ENCODE data around the gene CEND1. TPM values are rescaled to one million over a fixed set of nuclear protein-coding genes. Genes with fewer than 3 reads are reported as not detected.

Gene CEND1
- total RNA-seq, 1 donor from 2014 or later, result 0.20 TPM

- no peak for DNase-seq (ENCODE audit: low spot score)
- Mint-ChIP-seq H3K9me3 (ENCODE audit: low read depth) (no peaks in the 10 kb centered on the region), H3K4me3 (ENCODE audit: unreplicated experiment) (no peak overlapping the region), H3K4me1 (ENCODE audit: low read depth) (peaks cover 15% of the 10 kb centered on the region), H3K27me3 (ENCODE audit: low read depth) (no peaks in the 10 kb centered on the region), H3K36me3 (ENCODE audit: low read depth) (no peaks in the 10 kb centered on the region), H3K27ac (ENCODE audit: unreplicated experiment) (no peak overlapping the region)
- TF ChIP-seq CTCF (IDR thresholded peaks at IDR 0.05), result no peak
Observed at GRCh38 chr11:794766-795633, 5.1 kb upstream of the CEND1 start.

- Mint-ChIP-seq H3K36me3 (ENCODE audit: low read depth) (no peaks in the 10 kb centered on the region), H3K27ac (ENCODE audit: unreplicated experiment) (no peak overlapping the region), H3K27me3 (ENCODE audit: low read depth) (no peaks in the 10 kb centered on the region), H3K4me1 (ENCODE audit: low read depth) (peaks cover 15% of the 10 kb centered on the region), H3K9me3 (ENCODE audit: low read depth) (no peaks in the 10 kb centered on the region), H3K4me3 (ENCODE audit: unreplicated experiment) (no peak overlapping the region)
- TF ChIP-seq CTCF (IDR thresholded peaks at IDR 0.05), result no peak
- DNase-seq (ENCODE audit: low spot score), result no peak
Observed at GRCh38 chr11:794013-794765, 4.3 kb upstream of the CEND1 start.

- TF ChIP-seq CTCF (IDR thresholded peaks at IDR 0.05), result no peak
- Mint-ChIP-seq H3K36me3 (ENCODE audit: low read depth) (no peaks in the 10 kb centered on the region), H3K9me3 (ENCODE audit: low read depth) (no peaks in the 10 kb centered on the region), H3K4me1 (ENCODE audit: low read depth) (peaks cover 15% of the 10 kb centered on the region), H3K4me3 (ENCODE audit: unreplicated experiment) (no peak overlapping the region), H3K27ac (ENCODE audit: unreplicated experiment) (no peak overlapping the region), H3K27me3 (ENCODE audit: low read depth) (no peaks in the 10 kb centered on the region)
- no peak for DNase-seq (ENCODE audit: low spot score)
Observed at GRCh38 chr11:793556-793955, 3.7 kb upstream of the CEND1 start.

GRCh38 chr11:792873-793272 is 3.0 kb upstream of the CEND1 start:
- Mint-ChIP-seq H3K27ac (ENCODE audit: unreplicated experiment) (no peak overlapping the region), H3K27me3 (ENCODE audit: low read depth) (no peaks in the 10 kb centered on the region), H3K4me1 (ENCODE audit: low read depth) (peaks cover 15% of the 10 kb centered on the region), H3K4me3 (ENCODE audit: unreplicated experiment) (no peak overlapping the region), H3K9me3 (ENCODE audit: low read depth) (no peaks in the 10 kb centered on the region), H3K36me3 (ENCODE audit: low read depth) (no peaks in the 10 kb centered on the region)
- no peak for DNase-seq (ENCODE audit: low spot score)
- TF ChIP-seq CTCF (IDR thresholded peaks at IDR 0.05), result no peak

GRCh38 chr11:792535-792821 is 2.6 kb upstream of the CEND1 start:
- no peaks in the 10 kb centered on the region for H3K9me3 Mint-ChIP-seq (ENCODE audit: low read depth)
- H3K27ac Mint-ChIP-seq (ENCODE audit: unreplicated experiment), result no peak overlapping the region
- H3K4me3 Mint-ChIP-seq (ENCODE audit: unreplicated experiment), result no peak overlapping the region
- no peaks in the 10 kb centered on the region for H3K27me3 Mint-ChIP-seq (ENCODE audit: low read depth)
- TF ChIP-seq CTCF (IDR thresholded peaks at IDR 0.05), result no peak
- H3K36me3 Mint-ChIP-seq (ENCODE audit: low read depth), result no peaks in the 10 kb centered on the region
- DNase-seq (ENCODE audit: low spot score), result no peak
- H3K4me1 Mint-ChIP-seq (ENCODE audit: low read depth), result peaks cover 15% of the 10 kb centered on the region
